Osteocyte (in vitro differentiated cells): ENCODE results near the gene CCDC181. TPM values are rescaled to one million over a fixed set of nuclear protein-coding genes. Genes with fewer than 3 reads are reported as not detected.

Experiments
- DNase-seq: peaks from one replicate; pipeline ENCODE4 v3.0.0; 2021; ENCODE audit warnings: mixed read lengths; ENCODE audit not compliant: unreplicated experiment; ENCODE audit errors: extremely low spot score
- H3K27ac Mint-ChIP-seq: one replicate; pipeline ENCODE4 v1.8.0; 2021; ENCODE audit warnings: mild to moderate bottlenecking, mixed read lengths; ENCODE audit not compliant: unreplicated experiment
- H3K27me3 Mint-ChIP-seq: one replicate; pipeline ENCODE4 v1.8.0; 2021; ENCODE audit warnings: mixed read lengths; ENCODE audit not compliant: unreplicated experiment
- H3K36me3 Mint-ChIP-seq: one replicate; pipeline ENCODE4 v1.8.0; 2021; ENCODE audit warnings: mixed read lengths; ENCODE audit not compliant: unreplicated experiment
- H3K4me1 Mint-ChIP-seq: one replicate; pipeline ENCODE4 v1.8.0; 2021; ENCODE audit warnings: mixed read lengths; ENCODE audit not compliant: unreplicated experiment
- H3K4me3 Mint-ChIP-seq: one replicate; pipeline ENCODE4 v1.8.0; 2021; ENCODE audit warnings: mild to moderate bottlenecking, moderate library complexity, mixed read lengths; ENCODE audit not compliant: unreplicated experiment
- H3K9me3 Mint-ChIP-seq: one replicate; pipeline ENCODE4 v1.8.0; 2021; ENCODE audit warnings: mixed read lengths; ENCODE audit not compliant: unreplicated experiment
- total RNA-seq: library from RNA; stranded (reverse); gene quantifications from 2 replicates; pipeline ENCODE4 v1.2.1, GENCODE V29; 2021
- TF ChIP-seq, protein P1 (sequence below): fragments of 200-600 bp; sonication (generic); IDR thresholded peaks from 2 replicates; pipeline ENCODE4 v1.5.0; 2021; ENCODE audit warnings: antibody characterized with exemption, mild to moderate bottlenecking, moderate library complexity

The CCDC181 gene
- total RNA-seq, 1 donor from 2014 or later: 0.54 TPM

DNA sequence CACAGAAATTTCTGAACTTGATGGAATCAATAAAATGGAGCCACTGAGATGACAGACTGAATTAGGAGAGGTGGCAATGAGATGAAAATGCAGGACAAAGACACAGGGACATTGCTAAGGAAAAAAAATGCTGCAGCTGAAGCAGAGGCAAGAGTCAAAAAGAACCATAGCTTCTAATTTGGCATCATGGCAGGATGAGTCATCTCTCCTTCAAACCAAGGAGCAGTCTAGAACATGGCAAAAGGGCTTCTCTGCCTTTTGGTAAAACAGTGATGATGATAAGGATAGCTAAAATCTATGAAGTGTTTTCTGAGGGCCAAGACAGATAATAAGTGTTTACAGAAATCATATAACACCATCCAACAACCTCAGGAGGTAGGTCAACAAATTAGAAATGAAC, 41.7 kb upstream of the CCDC181 start:
- Mint-ChIP-seq H3K36me3 (peaks cover 9% of the 10 kb centered on the region), H3K4me1 (no peaks in the 10 kb centered on the region), H3K27me3 (no peaks in the 10 kb centered on the region), H3K4me3 (no peak overlapping the region), H3K9me3 (no peaks in the 10 kb centered on the region), H3K27ac (no peak overlapping the region)
- TF ChIP-seq, protein P1, sequence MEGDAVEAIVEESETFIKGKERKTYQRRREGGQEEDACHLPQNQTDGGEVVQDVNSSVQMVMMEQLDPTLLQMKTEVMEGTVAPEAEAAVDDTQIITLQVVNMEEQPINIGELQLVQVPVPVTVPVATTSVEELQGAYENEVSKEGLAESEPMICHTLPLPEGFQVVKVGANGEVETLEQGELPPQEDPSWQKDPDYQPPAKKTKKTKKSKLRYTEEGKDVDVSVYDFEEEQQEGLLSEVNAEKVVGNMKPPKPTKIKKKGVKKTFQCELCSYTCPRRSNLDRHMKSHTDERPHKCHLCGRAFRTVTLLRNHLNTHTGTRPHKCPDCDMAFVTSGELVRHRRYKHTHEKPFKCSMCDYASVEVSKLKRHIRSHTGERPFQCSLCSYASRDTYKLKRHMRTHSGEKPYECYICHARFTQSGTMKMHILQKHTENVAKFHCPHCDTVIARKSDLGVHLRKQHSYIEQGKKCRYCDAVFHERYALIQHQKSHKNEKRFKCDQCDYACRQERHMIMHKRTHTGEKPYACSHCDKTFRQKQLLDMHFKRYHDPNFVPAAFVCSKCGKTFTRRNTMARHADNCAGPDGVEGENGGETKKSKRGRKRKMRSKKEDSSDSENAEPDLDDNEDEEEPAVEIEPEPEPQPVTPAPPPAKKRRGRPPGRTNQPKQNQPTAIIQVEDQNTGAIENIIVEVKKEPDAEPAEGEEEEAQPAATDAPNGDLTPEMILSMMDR: no peak
- DNase-seq: no peak

DNA sequence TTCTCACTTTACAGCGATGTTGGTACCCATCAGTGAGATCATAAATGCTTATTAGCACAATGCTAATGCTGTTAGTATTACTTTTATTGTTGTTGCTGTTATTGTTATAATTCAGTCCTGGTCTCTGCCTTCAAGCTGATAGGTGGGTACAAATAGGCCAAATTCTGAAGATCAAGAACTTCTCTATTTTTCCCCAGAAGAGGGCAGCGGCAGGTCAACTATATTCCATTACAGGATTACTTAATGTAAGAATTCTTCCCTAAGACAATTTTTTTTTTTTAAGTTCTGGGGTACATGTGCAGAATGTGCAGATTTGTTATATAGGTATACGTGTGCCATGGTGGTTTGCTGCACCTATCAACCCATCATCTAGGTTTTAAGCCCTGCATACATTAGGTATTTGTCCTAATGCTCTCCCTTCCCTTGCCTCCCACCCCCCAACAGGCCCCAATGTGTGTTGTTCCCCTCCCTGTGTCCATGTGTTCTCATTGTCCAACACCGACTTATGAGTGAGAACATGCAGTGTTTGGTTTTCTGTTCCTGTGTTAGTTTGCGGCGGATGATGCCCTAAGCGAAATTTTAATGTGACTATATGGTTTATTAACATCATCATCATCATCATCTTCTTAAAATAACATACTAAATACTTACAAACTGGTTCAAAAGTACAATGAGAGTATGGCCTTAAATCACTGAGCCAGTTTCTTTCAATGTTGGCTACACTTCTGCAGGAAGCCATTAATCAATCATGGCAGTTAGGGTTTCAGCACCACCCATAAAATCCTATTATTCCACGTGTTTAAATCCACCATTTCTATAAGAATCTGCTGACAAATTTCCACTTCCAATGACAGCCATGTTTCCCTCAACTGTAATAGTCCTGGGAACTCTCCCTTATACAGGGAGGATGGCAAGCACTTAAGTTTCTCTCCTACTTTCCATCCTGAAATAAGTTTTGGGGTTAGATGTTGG, 39.3 kb upstream of the CCDC181 start:
- H3K27me3 Mint-ChIP-seq: no peaks in the 10 kb centered on the region
- H3K4me1 Mint-ChIP-seq: no peaks in the 10 kb centered on the region
- H3K4me3 Mint-ChIP-seq: no peak overlapping the region
- H3K36me3 Mint-ChIP-seq: peaks cover 9% of the 10 kb centered on the region
- DNase-seq: no peak
- TF ChIP-seq, protein P1: peak; percentile 53
- no peaks in the 10 kb centered on the region for H3K9me3 Mint-ChIP-seq
- no peak overlapping the region for H3K27ac Mint-ChIP-seq

DNA sequence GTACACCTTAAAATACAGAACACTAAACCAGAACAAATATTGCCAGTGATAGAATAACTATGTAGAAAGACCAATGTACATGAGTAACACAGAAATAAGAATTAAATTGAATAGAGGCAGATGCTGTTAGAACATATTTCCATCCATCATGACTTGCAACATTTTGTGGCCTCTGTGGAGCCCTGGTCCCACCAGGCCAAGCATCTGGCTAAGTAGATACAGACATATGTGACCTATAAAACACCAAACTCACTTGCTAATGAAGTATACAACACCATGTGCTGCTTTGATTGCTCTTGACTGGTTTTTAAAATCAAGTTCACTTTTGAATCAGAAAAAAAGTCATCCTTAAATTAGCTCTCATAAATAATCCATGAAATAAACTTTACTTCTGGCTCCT, 38.0 kb upstream of the CCDC181 start:
- Mint-ChIP-seq H3K4me1 (peaks cover under 1% of the 10 kb centered on the region), H3K27me3 (peaks cover 6% of the 10 kb centered on the region), H3K9me3 (no peaks in the 10 kb centered on the region), H3K36me3 (peaks cover 9% of the 10 kb centered on the region), H3K27ac (no peak overlapping the region), H3K4me3 (no peak overlapping the region)
- DNase-seq: no peak
- TF ChIP-seq, protein P1: no peak

DNA sequence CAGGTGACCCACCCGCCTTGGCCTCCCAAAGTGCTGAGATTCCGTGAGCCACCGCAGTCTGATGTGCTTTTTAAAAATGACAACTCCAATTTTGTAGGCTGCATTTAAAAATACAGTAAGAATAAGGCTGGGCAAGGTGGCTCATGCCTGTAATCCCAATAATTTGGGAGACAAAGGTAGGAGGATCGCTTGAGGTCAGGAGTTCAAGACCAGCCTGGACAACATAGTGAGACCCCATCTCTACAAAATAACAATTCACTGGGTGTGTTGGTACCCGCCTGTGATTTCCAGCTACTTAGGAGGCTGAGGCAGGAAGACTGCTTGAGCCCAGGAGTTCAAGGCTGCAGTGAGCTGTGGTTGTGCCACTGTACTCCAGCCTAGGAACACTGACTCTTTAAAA, 35.1 kb upstream of the CCDC181 start:
- Mint-ChIP-seq H3K27me3 (peaks cover 11% of the 10 kb centered on the region), H3K36me3 (no peaks in the 10 kb centered on the region), H3K4me1 (peaks cover 2% of the 10 kb centered on the region), H3K9me3 (peaks cover under 1% of the 10 kb centered on the region), H3K4me3 (no peak overlapping the region), H3K27ac (no peak overlapping the region)
- TF ChIP-seq, protein P1: no peak
- no peak for DNase-seq

DNA sequence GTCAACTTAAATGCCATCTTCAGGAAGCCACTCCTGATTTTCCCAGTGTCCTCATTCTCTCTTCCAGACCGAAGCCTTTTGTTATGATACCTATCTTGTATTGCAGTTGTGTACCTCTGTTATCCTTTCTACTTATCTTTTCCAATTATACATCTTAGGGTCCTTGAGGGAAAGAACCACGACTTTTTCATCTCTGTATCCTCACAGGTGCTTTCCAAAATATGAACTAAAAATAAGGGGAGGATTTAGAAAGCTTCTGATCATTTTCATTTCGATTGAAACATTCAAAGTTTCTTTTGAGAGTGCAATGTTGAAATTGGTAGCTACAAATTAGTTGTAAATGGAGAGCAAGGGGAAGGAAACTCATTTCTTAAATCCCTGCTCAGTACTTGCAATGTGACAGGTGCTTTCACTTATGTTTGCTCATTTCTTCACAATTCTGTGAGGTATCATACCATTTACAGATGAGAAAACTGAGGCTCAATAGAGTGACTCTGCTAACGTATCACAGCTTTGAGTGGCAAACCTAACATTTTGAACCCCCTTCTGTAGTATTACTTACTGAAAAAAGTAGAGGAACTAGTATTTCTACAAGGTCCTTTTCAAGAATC, 34.2 kb upstream of the CCDC181 start:
- DNase-seq: no peak
- Mint-ChIP-seq H3K27ac (no peak overlapping the region), H3K4me3 (no peak overlapping the region), H3K36me3 (no peaks in the 10 kb centered on the region), H3K9me3 (peaks cover 7% of the 10 kb centered on the region), H3K27me3 (peaks cover 12% of the 10 kb centered on the region), H3K4me1 (peaks cover 2% of the 10 kb centered on the region)
- TF ChIP-seq, protein P1: no peak
